ENCODE data around the gene FRMD4B.

Gene FRMD4B

DNA sequence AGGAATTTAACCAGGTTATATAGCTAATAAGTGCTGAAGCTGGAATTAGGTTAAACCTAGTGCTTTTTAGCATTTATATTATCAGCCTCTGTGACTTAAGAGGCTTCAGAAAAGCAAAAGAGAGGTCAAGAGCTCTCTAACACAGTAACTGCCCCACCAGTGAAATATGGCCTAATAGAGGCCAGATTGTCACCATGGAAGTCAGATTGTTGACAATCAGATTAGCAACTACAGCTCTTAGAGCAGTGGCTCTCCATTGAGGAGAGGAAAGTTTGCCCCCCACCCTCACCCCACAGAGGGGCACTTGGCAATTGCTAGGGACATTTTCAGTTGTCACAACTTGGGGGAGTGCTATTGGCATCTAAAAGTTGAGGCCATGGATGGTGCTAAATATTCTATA is 240.2 kb downstream of the FRMD4B start:
- no peak overlapping the region for H4K12ac ChIP-seq (ENCODE audit: low read depth, low read length)
- no peak overlapping the region for H2BK5ac ChIP-seq (ENCODE audit: low read depth, low read length, poor library complexity)
- no peak overlapping the region for H2AK5ac ChIP-seq (ENCODE audit: low read length)
- H3K14ac ChIP-seq (ENCODE audit: low read length), result no peak overlapping the region
- no peak overlapping the region for H3K4me3 ChIP-seq (ENCODE audit: low read depth, low read length)
- no peak overlapping the region for H4K91ac ChIP-seq (ENCODE audit: low read depth, low read length)
- H3K4me1 ChIP-seq (ENCODE audit: control insufficient read depth in 1 of 2, insufficient read depth in 2 of 2, low read length in 2 of 2), result no peaks in the 10 kb centered on the region
- no peaks in the 10 kb centered on the region for H3K27me3 ChIP-seq (ENCODE audit: insufficient read depth, low read length)
- H3K18ac ChIP-seq (ENCODE audit: low read length), result no peak overlapping the region
- no peaks in the 10 kb centered on the region for H3K9me3 ChIP-seq (ENCODE audit: insufficient read depth, low read depth, low read length)
- H3K9ac ChIP-seq (ENCODE audit: low read length), result no peak overlapping the region
- no peak overlapping the region for H3K27ac ChIP-seq (ENCODE audit: low read depth, low read length)
- H3K79me2 ChIP-seq (ENCODE audit: control insufficient read depth, insufficient read depth, low read length, poor library complexity), result no peaks in the 10 kb centered on the region
- no peak overlapping the region for H2BK120ac ChIP-seq (ENCODE audit: insufficient read depth, low read length, poor library complexity)
- no peak overlapping the region for H3K4ac ChIP-seq (ENCODE audit: low read depth, low read length)
- no peak overlapping the region for H2BK12ac ChIP-seq (ENCODE audit: low read length)
- no peak for DNase-seq
- no peak overlapping the region for H3K23ac ChIP-seq (ENCODE audit: low read length)
- H4K8ac ChIP-seq (ENCODE audit: low read depth, low read length), result no peak overlapping the region
- H3K4me2 ChIP-seq (ENCODE audit: low read length), result no peak overlapping the region
- no peak overlapping the region for H2AFZ ChIP-seq (ENCODE audit: insufficient read depth, low read length, poor library complexity)
- H3K36me3 ChIP-seq (ENCODE audit: control insufficient read depth in 1 of 2, insufficient read depth in 2 of 2, low read length in 2 of 2), result no peaks in the 10 kb centered on the region
- H3K79me1 ChIP-seq (ENCODE audit: low read length), result no peaks in the 10 kb centered on the region

DNA sequence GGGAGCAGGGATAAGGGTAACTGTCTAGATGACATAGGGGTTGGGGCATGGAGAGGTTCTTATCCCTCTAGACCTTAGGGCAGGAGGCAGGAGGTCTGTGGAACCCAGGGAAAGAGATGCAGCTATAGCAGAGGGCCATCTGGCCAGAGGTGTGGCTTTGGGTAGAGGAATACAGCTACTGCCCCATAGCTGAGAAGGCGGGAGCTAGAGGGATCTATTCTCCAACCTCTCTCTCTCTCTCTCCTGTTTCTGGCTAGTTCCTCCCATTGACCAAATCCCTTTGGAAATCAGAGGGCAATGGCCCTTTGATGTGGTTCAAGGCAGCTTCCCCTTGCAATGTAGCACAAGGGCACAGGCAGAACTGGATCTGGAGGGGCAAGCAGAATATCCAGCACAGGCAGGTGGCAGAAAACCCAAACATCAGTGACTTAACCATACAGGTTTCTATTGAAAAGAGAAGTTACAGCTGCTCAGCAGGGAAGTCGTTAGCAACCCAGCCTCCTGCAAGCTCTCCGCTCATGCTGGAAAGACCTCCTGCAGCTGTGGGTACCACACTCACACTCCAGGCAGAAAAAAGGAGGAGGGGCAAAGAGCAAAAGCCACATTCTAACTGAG is 241.2 kb downstream of the FRMD4B start:
- no peak overlapping the region for H4K8ac ChIP-seq (ENCODE audit: low read depth, low read length)
- H4K12ac ChIP-seq (ENCODE audit: low read depth, low read length), result no peak overlapping the region
- H2AK5ac ChIP-seq (ENCODE audit: low read length), result no peak overlapping the region
- no peak overlapping the region for H3K9ac ChIP-seq (ENCODE audit: low read length)
- no peak overlapping the region for H4K91ac ChIP-seq (ENCODE audit: low read depth, low read length)
- no peaks in the 10 kb centered on the region for H3K36me3 ChIP-seq (ENCODE audit: control insufficient read depth in 1 of 2, insufficient read depth in 2 of 2, low read length in 2 of 2)
- no peak overlapping the region for H2BK12ac ChIP-seq (ENCODE audit: low read length)
- no peak overlapping the region for H3K18ac ChIP-seq (ENCODE audit: low read length)
- H3K4me2 ChIP-seq (ENCODE audit: low read length), result no peak overlapping the region
- H2BK5ac ChIP-seq (ENCODE audit: low read depth, low read length, poor library complexity), result no peak overlapping the region
- no peaks in the 10 kb centered on the region for H3K9me3 ChIP-seq (ENCODE audit: insufficient read depth, low read depth, low read length)
- no peak for DNase-seq
- H3K79me1 ChIP-seq (ENCODE audit: low read length), result no peaks in the 10 kb centered on the region
- H3K23ac ChIP-seq (ENCODE audit: low read length), result no peak overlapping the region
- H3K14ac ChIP-seq (ENCODE audit: low read length), result no peak overlapping the region
- H2BK120ac ChIP-seq (ENCODE audit: insufficient read depth, low read length, poor library complexity), result no peak overlapping the region
- H3K4me1 ChIP-seq (ENCODE audit: control insufficient read depth in 1 of 2, insufficient read depth in 2 of 2, low read length in 2 of 2), result no peaks in the 10 kb centered on the region
- H3K27ac ChIP-seq (ENCODE audit: low read depth, low read length), result no peak overlapping the region
- H2AFZ ChIP-seq (ENCODE audit: insufficient read depth, low read length, poor library complexity), result no peak overlapping the region
- no peaks in the 10 kb centered on the region for H3K27me3 ChIP-seq (ENCODE audit: insufficient read depth, low read length)
- H3K79me2 ChIP-seq (ENCODE audit: control insufficient read depth, insufficient read depth, low read length, poor library complexity), result no peaks in the 10 kb centered on the region
- H3K4me3 ChIP-seq (ENCODE audit: low read depth, low read length), result no peak overlapping the region
- H3K4ac ChIP-seq (ENCODE audit: low read depth, low read length), result no peak overlapping the region
- WGBS (ENCODE audit: extremely low coverage, insufficient coverage, insufficient read length), result no CpG with 5 or more reads among the region's 3 CpGs

- Histone ChIP-seq H3K9ac (ENCODE audit: low read length) (no peak overlapping the region), H3K4me3 (ENCODE audit: low read depth, low read length) (no peak overlapping the region), H2BK120ac (ENCODE audit: insufficient read depth, low read length, poor library complexity) (no peak overlapping the region), H3K4me1 (ENCODE audit: control insufficient read depth in 1 of 2, insufficient read depth in 2 of 2, low read length in 2 of 2) (no peaks in the 10 kb centered on the region), H2AK5ac (ENCODE audit: low read length) (no peak overlapping the region), H3K23ac (ENCODE audit: low read length) (no peak overlapping the region), H3K36me3 (ENCODE audit: control insufficient read depth in 1 of 2, insufficient read depth in 2 of 2, low read length in 2 of 2) (no peaks in the 10 kb centered on the region), H4K12ac (ENCODE audit: low read depth, low read length) (no peak overlapping the region), H3K4ac (ENCODE audit: low read depth, low read length) (no peak overlapping the region), H3K79me1 (ENCODE audit: low read length) (no peaks in the 10 kb centered on the region), H2BK12ac (ENCODE audit: low read length) (no peak overlapping the region), H4K8ac (ENCODE audit: low read depth, low read length) (no peak overlapping the region), H3K18ac (ENCODE audit: low read length) (no peak overlapping the region), H3K9me3 (ENCODE audit: insufficient read depth, low read depth, low read length) (no peaks in the 10 kb centered on the region), H3K27me3 (ENCODE audit: insufficient read depth, low read length) (no peaks in the 10 kb centered on the region), H2AFZ (ENCODE audit: insufficient read depth, low read length, poor library complexity) (no peak overlapping the region), H3K14ac (ENCODE audit: low read length) (no peak overlapping the region), H4K91ac (ENCODE audit: low read depth, low read length) (no peak overlapping the region), H2BK5ac (ENCODE audit: low read depth, low read length, poor library complexity) (no peak overlapping the region), H3K27ac (ENCODE audit: low read depth, low read length) (no peak overlapping the region), H3K4me2 (ENCODE audit: low read length) (no peak overlapping the region), H3K79me2 (ENCODE audit: control insufficient read depth, insufficient read depth, low read length, poor library complexity) (no peaks in the 10 kb centered on the region)
- no CpG with 5 or more reads among the region's 3 CpGs for whole genome bisulfite sequencing (ENCODE audit: extremely low coverage, insufficient coverage, insufficient read length)
- DNase-seq, result no peak
Observed at GRCh38 chr3:69143612-69144011, 242.3 kb downstream of the FRMD4B start.

- no peaks in the 10 kb centered on the region for H3K9me3 ChIP-seq (ENCODE audit: insufficient read depth, low read depth, low read length)
- no peak overlapping the region for H3K4me2 ChIP-seq (ENCODE audit: low read length)
- H3K79me1 ChIP-seq (ENCODE audit: low read length), result no peaks in the 10 kb centered on the region
- no peak overlapping the region for H2BK12ac ChIP-seq (ENCODE audit: low read length)
- H3K4me3 ChIP-seq (ENCODE audit: low read depth, low read length), result no peak overlapping the region
- no peak overlapping the region for H2BK120ac ChIP-seq (ENCODE audit: insufficient read depth, low read length, poor library complexity)
- H3K9ac ChIP-seq (ENCODE audit: low read length), result no peak overlapping the region
- H3K4ac ChIP-seq (ENCODE audit: low read depth, low read length), result no peak overlapping the region
- no peak overlapping the region for H3K18ac ChIP-seq (ENCODE audit: low read length)
- no peaks in the 10 kb centered on the region for H3K36me3 ChIP-seq (ENCODE audit: control insufficient read depth in 1 of 2, insufficient read depth in 2 of 2, low read length in 2 of 2)
- H3K27ac ChIP-seq (ENCODE audit: low read depth, low read length), result no peak overlapping the region
- no peak overlapping the region for H4K12ac ChIP-seq (ENCODE audit: low read depth, low read length)
- no peak overlapping the region for H3K23ac ChIP-seq (ENCODE audit: low read length)
- no peak overlapping the region for H4K91ac ChIP-seq (ENCODE audit: low read depth, low read length)
- H3K14ac ChIP-seq (ENCODE audit: low read length), result no peak overlapping the region
- H2AFZ ChIP-seq (ENCODE audit: insufficient read depth, low read length, poor library complexity), result no peak overlapping the region
- no peak overlapping the region for H4K8ac ChIP-seq (ENCODE audit: low read depth, low read length)
- no peak overlapping the region for H2BK5ac ChIP-seq (ENCODE audit: low read depth, low read length, poor library complexity)
- DNase-seq, result no peak
- no CpG with 5 or more reads among the region's 4 CpGs for WGBS (ENCODE audit: extremely low coverage, insufficient coverage, insufficient read length)
- H2AK5ac ChIP-seq (ENCODE audit: low read length), result no peak overlapping the region
- no peaks in the 10 kb centered on the region for H3K27me3 ChIP-seq (ENCODE audit: insufficient read depth, low read length)
- H3K4me1 ChIP-seq (ENCODE audit: control insufficient read depth in 1 of 2, insufficient read depth in 2 of 2, low read length in 2 of 2), result no peaks in the 10 kb centered on the region
- no peaks in the 10 kb centered on the region for H3K79me2 ChIP-seq (ENCODE audit: control insufficient read depth, insufficient read depth, low read length, poor library complexity)
Observed at GRCh38 chr3:69142797-69143454, 243.0 kb downstream of the FRMD4B start.
